ENCODE data around the gene CHID1.

- no peak for TF ChIP-seq CTCF (IDR thresholded peaks at IDR 0.05)
- no peak for TF ChIP-seq POLR2A (IDR thresholded peaks at IDR 0.05)
Measured at GRCh38 chr11:823441-824291, 86.9 kb downstream of the CHID1 start.

All from right lobe of liver (tissue), 4 donors.